ENCODE measurements around the gene AXIN1. TPM values are rescaled to one million over a fixed set of nuclear protein-coding genes. Genes with fewer than 3 reads are reported as not detected.

The AXIN1 gene
- total RNA-seq, 1 donor from 2014 or later, result 19.6 TPM

- no peaks in the 10 kb centered on the region for H3K4me1 Mint-ChIP-seq
- peaks cover 3% of the 10 kb centered on the region for H3K27me3 Mint-ChIP-seq (ENCODE audit: insufficient read depth, low read depth)
- no peak for DNase-seq (ENCODE audit: low spot score)
- no peaks in the 10 kb centered on the region for H3K9me3 Mint-ChIP-seq
- H3F3A ChIP-seq (ENCODE audit: low read depth), result no peaks in the 10 kb centered on the region
- no peaks in the 10 kb centered on the region for H3K27me3 ChIP-seq
- no peaks in the 10 kb centered on the region for H3K9me3 ChIP-seq (ENCODE audit: low read depth)
- no peak overlapping the region for H3K4me3 ChIP-seq
- no peaks in the 10 kb centered on the region for H4K20me1 ChIP-seq (ENCODE audit: low read depth)
- H3K4me2 ChIP-seq, result no peak overlapping the region
- no peak for TF ChIP-seq EZH2phosphoT487 (IDR thresholded peaks at IDR 0.05)
- no peak for TF ChIP-seq EZH2 (IDR thresholded peaks at IDR 0.05)
- TF ChIP-seq, protein P1, sequence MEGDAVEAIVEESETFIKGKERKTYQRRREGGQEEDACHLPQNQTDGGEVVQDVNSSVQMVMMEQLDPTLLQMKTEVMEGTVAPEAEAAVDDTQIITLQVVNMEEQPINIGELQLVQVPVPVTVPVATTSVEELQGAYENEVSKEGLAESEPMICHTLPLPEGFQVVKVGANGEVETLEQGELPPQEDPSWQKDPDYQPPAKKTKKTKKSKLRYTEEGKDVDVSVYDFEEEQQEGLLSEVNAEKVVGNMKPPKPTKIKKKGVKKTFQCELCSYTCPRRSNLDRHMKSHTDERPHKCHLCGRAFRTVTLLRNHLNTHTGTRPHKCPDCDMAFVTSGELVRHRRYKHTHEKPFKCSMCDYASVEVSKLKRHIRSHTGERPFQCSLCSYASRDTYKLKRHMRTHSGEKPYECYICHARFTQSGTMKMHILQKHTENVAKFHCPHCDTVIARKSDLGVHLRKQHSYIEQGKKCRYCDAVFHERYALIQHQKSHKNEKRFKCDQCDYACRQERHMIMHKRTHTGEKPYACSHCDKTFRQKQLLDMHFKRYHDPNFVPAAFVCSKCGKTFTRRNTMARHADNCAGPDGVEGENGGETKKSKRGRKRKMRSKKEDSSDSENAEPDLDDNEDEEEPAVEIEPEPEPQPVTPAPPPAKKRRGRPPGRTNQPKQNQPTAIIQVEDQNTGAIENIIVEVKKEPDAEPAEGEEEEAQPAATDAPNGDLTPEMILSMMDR (IDR thresholded peaks at IDR 0.05), result no peak
- H3K9ac ChIP-seq, result no peak overlapping the region
- no peak overlapping the region for H3K4me3 Mint-ChIP-seq
- no peak overlapping the region for H2AFZ ChIP-seq (replicated peaks)
- H3K27ac Mint-ChIP-seq, result no peak overlapping the region
- H3K79me2 ChIP-seq (ENCODE audit: low read depth), result no peaks in the 10 kb centered on the region
- H3K36me3 ChIP-seq, result no peaks in the 10 kb centered on the region
- no peaks in the 10 kb centered on the region for H3K4me1 ChIP-seq
- peaks cover 19% of the 10 kb centered on the region for H3K36me3 Mint-ChIP-seq
- H3K27ac ChIP-seq, result no peak overlapping the region
These were observed 91.4 kb downstream of the AXIN1 start for GRCh38 chr16:261031-261691.

GRCh38 chr16:260326-260725 lies 92.2 kb downstream of the AXIN1 start:
- Mint-ChIP-seq H3K27ac (no peak overlapping the region), H3K27me3 (ENCODE audit: insufficient read depth, low read depth) (peaks cover 3% of the 10 kb centered on the region), H3K9me3 (no peaks in the 10 kb centered on the region), H3K4me3 (no peak overlapping the region), H3K36me3 (peaks cover 24% of the 10 kb centered on the region), H3K4me1 (no peaks in the 10 kb centered on the region)
- no peaks in the 10 kb centered on the region for H4K20me1 ChIP-seq (ENCODE audit: low read depth)
- no peaks in the 10 kb centered on the region for H3K4me1 ChIP-seq
- H3K4me3 ChIP-seq, result no peak overlapping the region
- H3K27ac ChIP-seq, result no peak overlapping the region
- TF ChIP-seq EZH2phosphoT487 (IDR thresholded peaks at IDR 0.05) (no peak), EZH2 (IDR thresholded peaks at IDR 0.05) (no peak)
- TF ChIP-seq, protein P1 (IDR thresholded peaks at IDR 0.05), result no peak
- DNase-seq (ENCODE audit: low spot score), result no peak
- no peaks in the 10 kb centered on the region for H3K79me2 ChIP-seq (ENCODE audit: low read depth)
- no peaks in the 10 kb centered on the region for H3K36me3 ChIP-seq
- no peaks in the 10 kb centered on the region for H3K27me3 ChIP-seq
- no peak overlapping the region for H2AFZ ChIP-seq (replicated peaks)
- no peaks in the 10 kb centered on the region for H3K9me3 ChIP-seq (ENCODE audit: low read depth)
- no peaks in the 10 kb centered on the region for H3F3A ChIP-seq (ENCODE audit: low read depth)
- no peak overlapping the region for H3K9ac ChIP-seq
- no peak overlapping the region for H3K4me2 ChIP-seq

DNA sequence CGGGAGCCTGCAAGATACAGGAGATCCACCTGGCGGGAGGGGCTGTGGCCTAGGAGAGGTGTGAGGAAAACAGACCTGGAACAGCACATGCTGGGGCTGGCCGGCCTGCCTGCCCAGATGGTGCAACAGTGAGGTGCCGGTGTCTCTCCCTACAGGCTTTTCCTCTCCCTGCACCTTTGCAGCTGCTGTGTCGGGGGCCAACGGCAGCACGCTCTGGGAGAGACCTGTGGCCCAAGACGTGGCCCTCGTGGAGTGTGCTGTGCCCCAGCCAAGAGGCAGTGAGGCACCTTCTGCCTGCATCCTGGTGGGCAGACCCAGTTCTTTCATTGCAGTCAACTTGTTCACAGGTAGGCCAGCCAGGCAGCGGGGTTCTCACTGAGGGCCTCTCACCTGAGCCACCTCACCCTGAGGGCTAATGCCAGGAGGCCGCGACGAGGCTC lies 92.7 kb downstream of the AXIN1 start:
- Histone ChIP-seq H3F3A (ENCODE audit: low read depth) (no peaks in the 10 kb centered on the region), H3K27ac (no peak overlapping the region), H3K9me3 (ENCODE audit: low read depth) (no peaks in the 10 kb centered on the region), H3K36me3 (no peaks in the 10 kb centered on the region), H2AFZ (replicated peaks) (no peak overlapping the region), H3K27me3 (no peaks in the 10 kb centered on the region), H3K4me2 (no peak overlapping the region), H3K79me2 (ENCODE audit: low read depth) (no peaks in the 10 kb centered on the region), H3K9ac (no peak overlapping the region), H4K20me1 (ENCODE audit: low read depth) (no peaks in the 10 kb centered on the region), H3K4me3 (no peak overlapping the region), H3K4me1 (no peaks in the 10 kb centered on the region)
- Mint-ChIP-seq H3K4me3 (no peak overlapping the region), H3K9me3 (no peaks in the 10 kb centered on the region), H3K36me3 (peaks cover 27% of the 10 kb centered on the region), H3K27ac (no peak overlapping the region), H3K27me3 (ENCODE audit: insufficient read depth, low read depth) (peaks cover 3% of the 10 kb centered on the region), H3K4me1 (no peaks in the 10 kb centered on the region)
- no peak for DNase-seq (ENCODE audit: low spot score)
- TF ChIP-seq, protein P1 (IDR thresholded peaks at IDR 0.05), result no peak
- no peak for TF ChIP-seq EZH2 (IDR thresholded peaks at IDR 0.05)
- TF ChIP-seq EZH2phosphoT487 (IDR thresholded peaks at IDR 0.05), result no peak

Data from neural progenitor cell (in vitro differentiated cells).